HepG2 (cell line): ENCODE results near the gene TMEM116.

Experiments
- BRCA1 ChIP-seq: sonication (generic); formaldehyde crosslinking; IDR thresholded peaks from 2 replicates; pipeline ENCODE4 v1.4.0; 2020; ENCODE audit warnings: missing genetic modification reagents
- JUND ChIP-seq: sonication (generic); formaldehyde crosslinking; IDR thresholded peaks from 2 replicates; pipeline ENCODE4 v1.8.0; 2022; ENCODE audit warnings: mild to moderate bottlenecking, missing genetic modification reagents
- MTF2 ChIP-seq: sonication (generic); formaldehyde crosslinking; IDR thresholded peaks from 2 replicates; pipeline ENCODE4 v1.5.0; 2020; ENCODE audit warnings: missing genetic modification reagents, borderline replicate concordance
- NCOA1 ChIP-seq: sonication (generic); formaldehyde crosslinking; IDR thresholded peaks from 2 replicates; pipeline ENCODE4 v1.9.0; 2021; ENCODE audit warnings: missing genetic modification reagents
- POLR2A ChIP-seq, 2 experiments: IDR thresholded peaks; 2 replicates each; pipeline ENCODE4 v1.6.1; 2011; ENCODE audit warnings: low read depth in 2 of 2, low read length in 2 of 2, mild to moderate bottlenecking in 1 of 2, moderate library complexity in 1 of 2; ENCODE audit not compliant: insufficient read depth in 1 of 2
- PTBP1 ChIP-seq: fragments of 200-400 bp; formaldehyde crosslinking; IDR thresholded peaks from 2 replicates; pipeline ENCODE4 v1.6.1; 2018; ENCODE audit warnings: low read length, low read depth; ENCODE audit not compliant: poor library complexity, severe bottlenecking
- ZNF777 ChIP-seq: sonication (generic); formaldehyde crosslinking; IDR thresholded peaks from 2 replicates; pipeline ENCODE4 v1.4.0; 2020; ENCODE audit warnings: missing genetic modification reagents
- ZSCAN30 ChIP-seq: sonication (generic); formaldehyde crosslinking; IDR thresholded peaks from 2 replicates; pipeline ENCODE4 v1.5.0; 2020; ENCODE audit warnings: mild to moderate bottlenecking, missing genetic modification reagents
- TF ChIP-seq, protein P1 (sequence below): sonication (generic); formaldehyde crosslinking; IDR thresholded peaks from 2 replicates; pipeline ENCODE4 v1.4.0; 2020; ENCODE audit warnings: missing genetic modification reagents, borderline replicate concordance
- TF ChIP-seq, protein P2 (sequence below): sonication (generic); formaldehyde crosslinking; IDR thresholded peaks from 2 replicates; pipeline ENCODE4 v1.5.0; 2020; ENCODE audit warnings: mild to moderate bottlenecking, missing genetic modification reagents, moderate library complexity
- TF ChIP-seq, protein P3 (sequence below): fragments of 450-650 bp; IDR thresholded peaks from 2 replicates; pipeline ENCODE4 v1.6.1; 2016
- TF ChIP-seq, protein P4 (sequence below), 2 experiments: IDR thresholded peaks; 2 replicates each; pipeline ENCODE4 v1.6.1; 2011 to 2012; ENCODE audit warnings: low read length in 2 of 2, borderline replicate concordance in 1 of 2, low read depth in 1 of 2, mild to moderate bottlenecking in 1 of 2, moderate library complexity in 1 of 2

DNA sequence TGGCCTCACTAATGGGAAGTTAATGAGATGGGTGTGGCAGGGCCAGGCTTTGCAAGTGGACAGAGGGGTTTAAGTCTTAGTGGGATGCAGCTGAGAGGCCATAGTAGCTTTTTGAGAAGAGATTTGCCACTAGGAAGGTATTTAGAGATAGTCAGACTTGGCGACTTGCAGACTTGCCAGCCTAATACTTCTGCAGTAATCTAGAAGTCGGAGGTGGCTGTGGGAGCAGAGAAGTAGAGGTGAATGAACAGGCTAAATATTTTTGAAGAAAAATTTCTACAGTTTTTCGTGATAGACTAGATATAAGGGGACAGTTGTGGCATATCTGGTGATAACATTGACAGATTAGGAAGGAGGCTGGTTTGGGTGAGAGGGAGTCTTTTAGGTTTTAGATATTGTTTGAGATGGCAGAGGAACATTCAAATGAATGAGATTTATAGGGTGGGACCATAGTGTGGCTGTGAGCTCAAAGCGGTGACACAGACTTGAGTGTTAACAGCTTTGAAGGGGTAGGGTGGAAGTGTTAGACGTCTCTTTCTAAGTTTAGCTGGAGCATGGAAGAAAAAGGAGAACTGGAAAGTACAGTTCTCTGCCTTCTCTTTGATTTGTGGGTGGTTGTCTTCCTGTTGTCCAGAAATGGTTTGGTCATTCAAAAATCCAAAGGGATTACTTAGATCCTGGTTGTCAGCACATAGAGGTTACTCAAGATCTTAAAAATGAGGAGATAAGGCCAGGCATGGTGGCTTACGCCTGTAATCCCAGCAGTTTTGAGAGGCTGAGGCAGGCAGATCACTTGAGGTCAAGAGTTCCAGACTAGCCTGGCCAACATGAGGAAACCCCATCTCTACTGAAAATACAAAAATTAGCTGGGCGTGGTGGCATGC lies 126.1 kb downstream of the TMEM116 start:
- no peak for TF ChIP-seq POLR2A (IDR thresholded peaks at IDR 0.05; ENCODE audit: insufficient read depth in 1 of 2, low read depth in 2 of 2, low read length in 2 of 2)
- TF ChIP-seq, protein P1, sequence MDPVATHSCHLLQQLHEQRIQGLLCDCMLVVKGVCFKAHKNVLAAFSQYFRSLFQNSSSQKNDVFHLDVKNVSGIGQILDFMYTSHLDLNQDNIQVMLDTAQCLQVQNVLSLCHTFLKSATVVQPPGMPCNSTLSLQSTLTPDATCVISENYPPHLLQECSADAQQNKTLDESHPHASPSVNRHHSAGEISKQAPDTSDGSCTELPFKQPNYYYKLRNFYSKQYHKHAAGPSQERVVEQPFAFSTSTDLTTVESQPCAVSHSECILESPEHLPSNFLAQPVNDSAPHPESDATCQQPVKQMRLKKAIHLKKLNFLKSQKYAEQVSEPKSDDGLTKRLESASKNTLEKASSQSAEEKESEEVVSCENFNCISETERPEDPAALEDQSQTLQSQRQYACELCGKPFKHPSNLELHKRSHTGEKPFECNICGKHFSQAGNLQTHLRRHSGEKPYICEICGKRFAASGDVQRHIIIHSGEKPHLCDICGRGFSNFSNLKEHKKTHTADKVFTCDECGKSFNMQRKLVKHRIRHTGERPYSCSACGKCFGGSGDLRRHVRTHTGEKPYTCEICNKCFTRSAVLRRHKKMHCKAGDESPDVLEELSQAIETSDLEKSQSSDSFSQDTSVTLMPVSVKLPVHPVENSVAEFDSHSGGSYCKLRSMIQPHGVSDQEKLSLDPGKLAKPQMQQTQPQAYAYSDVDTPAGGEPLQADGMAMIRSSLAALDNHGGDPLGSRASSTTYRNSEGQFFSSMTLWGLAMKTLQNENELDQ (CRISPR knock-in tag): no peak
- TF ChIP-seq, protein P2, sequence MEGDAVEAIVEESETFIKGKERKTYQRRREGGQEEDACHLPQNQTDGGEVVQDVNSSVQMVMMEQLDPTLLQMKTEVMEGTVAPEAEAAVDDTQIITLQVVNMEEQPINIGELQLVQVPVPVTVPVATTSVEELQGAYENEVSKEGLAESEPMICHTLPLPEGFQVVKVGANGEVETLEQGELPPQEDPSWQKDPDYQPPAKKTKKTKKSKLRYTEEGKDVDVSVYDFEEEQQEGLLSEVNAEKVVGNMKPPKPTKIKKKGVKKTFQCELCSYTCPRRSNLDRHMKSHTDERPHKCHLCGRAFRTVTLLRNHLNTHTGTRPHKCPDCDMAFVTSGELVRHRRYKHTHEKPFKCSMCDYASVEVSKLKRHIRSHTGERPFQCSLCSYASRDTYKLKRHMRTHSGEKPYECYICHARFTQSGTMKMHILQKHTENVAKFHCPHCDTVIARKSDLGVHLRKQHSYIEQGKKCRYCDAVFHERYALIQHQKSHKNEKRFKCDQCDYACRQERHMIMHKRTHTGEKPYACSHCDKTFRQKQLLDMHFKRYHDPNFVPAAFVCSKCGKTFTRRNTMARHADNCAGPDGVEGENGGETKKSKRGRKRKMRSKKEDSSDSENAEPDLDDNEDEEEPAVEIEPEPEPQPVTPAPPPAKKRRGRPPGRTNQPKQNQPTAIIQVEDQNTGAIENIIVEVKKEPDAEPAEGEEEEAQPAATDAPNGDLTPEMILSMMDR (CRISPR knock-in tag): no peak
- no peak for TF ChIP-seq ZSCAN30 (CRISPR knock-in tag)
- no peak for TF ChIP-seq JUND (CRISPR knock-in tag)
- TF ChIP-seq ZNF777 (CRISPR knock-in tag): no peak
- TF ChIP-seq, protein P3, sequence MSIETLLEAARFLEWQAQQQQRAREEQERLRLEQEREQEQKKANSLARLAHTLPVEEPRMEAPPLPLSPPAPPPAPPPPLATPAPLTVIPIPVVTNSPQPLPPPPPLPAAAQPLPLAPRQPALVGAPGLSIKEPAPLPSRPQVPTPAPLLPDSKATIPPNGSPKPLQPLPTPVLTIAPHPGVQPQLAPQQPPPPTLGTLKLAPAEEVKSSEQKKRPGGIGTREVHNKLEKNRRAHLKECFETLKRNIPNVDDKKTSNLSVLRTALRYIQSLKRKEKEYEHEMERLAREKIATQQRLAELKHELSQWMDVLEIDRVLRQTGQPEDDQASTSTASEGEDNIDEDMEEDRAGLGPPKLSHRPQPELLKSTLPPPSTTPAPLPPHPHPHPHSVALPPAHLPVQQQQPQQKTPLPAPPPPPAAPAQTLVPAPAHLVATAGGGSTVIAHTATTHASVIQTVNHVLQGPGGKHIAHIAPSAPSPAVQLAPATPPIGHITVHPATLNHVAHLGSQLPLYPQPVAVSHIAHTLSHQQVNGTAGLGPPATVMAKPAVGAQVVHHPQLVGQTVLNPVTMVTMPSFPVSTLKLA: no peak
- TF ChIP-seq NCOA1 (CRISPR knock-in tag): no peak
- no peak for TF ChIP-seq PTBP1
- TF ChIP-seq, protein P4, sequence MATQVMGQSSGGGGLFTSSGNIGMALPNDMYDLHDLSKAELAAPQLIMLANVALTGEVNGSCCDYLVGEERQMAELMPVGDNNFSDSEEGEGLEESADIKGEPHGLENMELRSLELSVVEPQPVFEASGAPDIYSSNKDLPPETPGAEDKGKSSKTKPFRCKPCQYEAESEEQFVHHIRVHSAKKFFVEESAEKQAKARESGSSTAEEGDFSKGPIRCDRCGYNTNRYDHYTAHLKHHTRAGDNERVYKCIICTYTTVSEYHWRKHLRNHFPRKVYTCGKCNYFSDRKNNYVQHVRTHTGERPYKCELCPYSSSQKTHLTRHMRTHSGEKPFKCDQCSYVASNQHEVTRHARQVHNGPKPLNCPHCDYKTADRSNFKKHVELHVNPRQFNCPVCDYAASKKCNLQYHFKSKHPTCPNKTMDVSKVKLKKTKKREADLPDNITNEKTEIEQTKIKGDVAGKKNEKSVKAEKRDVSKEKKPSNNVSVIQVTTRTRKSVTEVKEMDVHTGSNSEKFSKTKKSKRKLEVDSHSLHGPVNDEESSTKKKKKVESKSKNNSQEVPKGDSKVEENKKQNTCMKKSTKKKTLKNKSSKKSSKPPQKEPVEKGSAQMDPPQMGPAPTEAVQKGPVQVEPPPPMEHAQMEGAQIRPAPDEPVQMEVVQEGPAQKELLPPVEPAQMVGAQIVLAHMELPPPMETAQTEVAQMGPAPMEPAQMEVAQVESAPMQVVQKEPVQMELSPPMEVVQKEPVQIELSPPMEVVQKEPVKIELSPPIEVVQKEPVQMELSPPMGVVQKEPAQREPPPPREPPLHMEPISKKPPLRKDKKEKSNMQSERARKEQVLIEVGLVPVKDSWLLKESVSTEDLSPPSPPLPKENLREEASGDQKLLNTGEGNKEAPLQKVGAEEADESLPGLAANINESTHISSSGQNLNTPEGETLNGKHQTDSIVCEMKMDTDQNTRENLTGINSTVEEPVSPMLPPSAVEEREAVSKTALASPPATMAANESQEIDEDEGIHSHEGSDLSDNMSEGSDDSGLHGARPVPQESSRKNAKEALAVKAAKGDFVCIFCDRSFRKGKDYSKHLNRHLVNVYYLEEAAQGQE (IDR thresholded peaks at IDR 0.05; ENCODE audit: borderline replicate concordance in 1 of 2, low read depth in 1 of 2, low read length in 2 of 2): no peak
- TF ChIP-seq MTF2: no peak
- TF ChIP-seq BRCA1 (CRISPR knock-in tag): no peak
